Esophagus squamous epithelium (tissue), 4 donors: ENCODE data around the gene TEX264.

Experiments used
- CTCF ChIP-seq, 6 experiments: fragments of 450-650 bp in 4 of 6; fragments of 200-600 bp in 2 of 6; sonication (generic) in 2 of 6; IDR thresholded peaks; one replicate each; pipeline ENCODE4 v1.5.1; 2016 to 2019; ENCODE audit warnings: antibody characterized with exemption in 6 of 6, mild to moderate bottlenecking in 4 of 6, moderate library complexity in 4 of 6
- POLR2A ChIP-seq, 4 donors: fragments of 450-650 bp; IDR thresholded peaks; one replicate each; pipeline ENCODE4 v1.6.1; 2017; ENCODE audit warnings: antibody characterized with exemption in 4 of 4, mild to moderate bottlenecking in 4 of 4, moderate library complexity in 3 of 4

- TF ChIP-seq POLR2A (IDR thresholded peaks at IDR 0.05) (no peak), CTCF (IDR thresholded peaks at IDR 0.05) (no peak)
Measured at GRCh38 chr3:51680663-51681230, 9.7 kb downstream of the TEX264 start.
